Esophagus squamous epithelium (tissue), 5 donors: ENCODE measurements around the gene ATP9B. TPM values are rescaled to one million over a fixed set of nuclear protein-coding genes. Genes with fewer than 3 reads are reported as not detected.

Source experiments
- DNase-seq: peaks from one replicate; lab custom pipeline; 2025; lab: John Stamatoyannopoulos, UW
- H3K27ac ChIP-seq, 4 donors: fragments of 200-600 bp; sonication (generic); one replicate each; pipeline ENCODE4 v1.5.1; 2016 to 2019; ENCODE audit warnings: mild to moderate bottlenecking in 1 of 4
- H3K27me3 ChIP-seq, 4 donors: fragments of 200-600 bp; sonication (generic); 1 replicate in 3 of 4; 2 replicates in 1 of 4; pipeline versions ENCODE4 v1.5.1 to v1.6.0; 2017 to 2021; ENCODE audit warnings: antibody characterized with exemption in 1 of 4
- H3K36me3 ChIP-seq, 3 donors: fragments of 200-600 bp; sonication (generic); one replicate each; pipeline ENCODE4 v1.5.1; 2016 to 2019
- H3K4me1 ChIP-seq, 3 donors: fragments of 200-600 bp; sonication (generic); one replicate each; pipeline ENCODE4 v1.5.1; 2017 to 2019
- H3K4me3 ChIP-seq, 4 donors: fragments of 200-600 bp; sonication (generic); 1 replicate in 3 of 4; 2 replicates in 1 of 4; pipeline ENCODE4 v1.5.1; 2016 to 2019; ENCODE audit warnings: mild to moderate bottlenecking in 2 of 4, moderate library complexity in 1 of 4
- H3K9me3 ChIP-seq, 3 donors: fragments of 200-600 bp; sonication (generic); one replicate each; pipeline ENCODE4 v1.5.1; 2016 to 2019
- POLR2A ChIP-seq, 4 donors: fragments of 450-650 bp; IDR thresholded peaks; one replicate each; pipeline ENCODE4 v1.6.1; 2017; ENCODE audit warnings: antibody characterized with exemption in 4 of 4, mild to moderate bottlenecking in 4 of 4, moderate library complexity in 3 of 4
- WGBS, 2 donors: methylation state at CpG; one replicate each; pipeline ENCODE4 v1.1.5; 2018; 5-methylcytosine and 5-hydroxymethylcytosine counted together
- intact Hi-C: fragments of 100-400 bp; cut with DNase I; formaldehyde crosslinking; loops from one replicate; pipeline ENCODE4 v1.15.0; 2022
- total RNA-seq, 4 donors: library from RNA; depleted of rRNA; stranded (reverse); fragments of >200 nt; gene quantifications; one replicate each; pipeline ENCODE4 v1.1.0, GENCODE V29; 2016
- TF ChIP-seq, protein P1 (sequence below), 6 experiments: fragments of 450-650 bp in 4 of 6; fragments of 200-600 bp in 2 of 6; sonication (generic) in 2 of 6; IDR thresholded peaks; one replicate each; pipeline ENCODE4 v1.5.1; 2016 to 2019; ENCODE audit warnings: antibody characterized with exemption in 6 of 6, mild to moderate bottlenecking in 4 of 6, moderate library complexity in 4 of 6
- donor health status: DM: yes; HTN: yes; CAD: no.

The ATP9B gene
- total RNA-seq, 4 donors from 2014 or later = 12.9 to 46.7 (median 22.0) TPM

GRCh38 chr18:79353267-79353666 lies 284.1 kb downstream of the ATP9B start:
- H3K27ac ChIP-seq = no peak overlapping the region
- no peaks in the 10 kb centered on the region for H3K9me3 ChIP-seq
- no peaks in the 10 kb centered on the region for H3K27me3 ChIP-seq
- DNase-seq = no peak
- intact Hi-C loops = no loop called here
- TF ChIP-seq, protein P1, sequence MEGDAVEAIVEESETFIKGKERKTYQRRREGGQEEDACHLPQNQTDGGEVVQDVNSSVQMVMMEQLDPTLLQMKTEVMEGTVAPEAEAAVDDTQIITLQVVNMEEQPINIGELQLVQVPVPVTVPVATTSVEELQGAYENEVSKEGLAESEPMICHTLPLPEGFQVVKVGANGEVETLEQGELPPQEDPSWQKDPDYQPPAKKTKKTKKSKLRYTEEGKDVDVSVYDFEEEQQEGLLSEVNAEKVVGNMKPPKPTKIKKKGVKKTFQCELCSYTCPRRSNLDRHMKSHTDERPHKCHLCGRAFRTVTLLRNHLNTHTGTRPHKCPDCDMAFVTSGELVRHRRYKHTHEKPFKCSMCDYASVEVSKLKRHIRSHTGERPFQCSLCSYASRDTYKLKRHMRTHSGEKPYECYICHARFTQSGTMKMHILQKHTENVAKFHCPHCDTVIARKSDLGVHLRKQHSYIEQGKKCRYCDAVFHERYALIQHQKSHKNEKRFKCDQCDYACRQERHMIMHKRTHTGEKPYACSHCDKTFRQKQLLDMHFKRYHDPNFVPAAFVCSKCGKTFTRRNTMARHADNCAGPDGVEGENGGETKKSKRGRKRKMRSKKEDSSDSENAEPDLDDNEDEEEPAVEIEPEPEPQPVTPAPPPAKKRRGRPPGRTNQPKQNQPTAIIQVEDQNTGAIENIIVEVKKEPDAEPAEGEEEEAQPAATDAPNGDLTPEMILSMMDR (IDR thresholded peaks at IDR 0.05) = no peak
- TF ChIP-seq POLR2A (IDR thresholded peaks at IDR 0.05) = no peak
- no peaks in the 10 kb centered on the region for H3K4me1 ChIP-seq
- WGBS, 2 donors = 90 to 96% methylated on average over 10 to 14 of the region's 17 CpGs
- H3K4me3 ChIP-seq = no peak overlapping the region
- H3K36me3 ChIP-seq = peaks cover 0 to 61% (median 6%) of the 10 kb centered on the region in 3 donors

DNA sequence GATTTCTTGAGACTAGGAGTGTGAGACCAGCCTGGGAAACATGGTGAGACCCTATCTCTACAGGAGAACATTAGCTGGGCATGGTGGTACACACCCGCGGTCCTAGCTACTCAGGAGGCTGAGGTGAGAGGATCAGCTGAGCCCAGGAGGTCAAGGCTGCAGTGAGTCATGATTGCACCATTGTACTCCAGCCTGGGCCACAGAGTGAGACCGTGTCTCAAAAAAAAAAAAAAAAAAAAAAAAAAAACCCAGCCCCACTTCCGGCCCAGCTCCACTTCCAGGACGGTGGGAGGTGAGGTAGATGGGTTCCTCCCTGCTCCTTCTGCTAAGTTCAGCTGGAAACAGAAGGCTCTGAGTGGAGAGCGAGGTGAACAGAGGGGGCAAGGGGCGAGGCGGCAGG lies 285.2 kb downstream of the ATP9B start:
- H3K4me3 ChIP-seq = no peak overlapping the region
- no peak for DNase-seq
- no peak overlapping the region for H3K27ac ChIP-seq
- no peaks in the 10 kb centered on the region for H3K27me3 ChIP-seq
- TF ChIP-seq, protein P1 (IDR thresholded peaks at IDR 0.05) = no peak
- no peak for TF ChIP-seq POLR2A (IDR thresholded peaks at IDR 0.05)
- H3K4me1 ChIP-seq = no peaks in the 10 kb centered on the region
- 87 to 90% methylated on average over 4 to 5 of the region's 8 CpGs for WGBS, 2 donors
- H3K9me3 ChIP-seq = no peaks in the 10 kb centered on the region
- H3K36me3 ChIP-seq = peaks cover 0 to 58% (median 6%) of the 10 kb centered on the region in 3 donors
- intact Hi-C loops = no loop called here

GRCh38 chr18:79355433-79356335 lies 286.5 kb downstream of the ATP9B start:
- DNase-seq = no peak
- WGBS, 2 donors = 80 to 87% methylated on average over 26 of the region's 26 CpGs

GRCh38 chr18:79356435-79356834 lies 287.2 kb downstream of the ATP9B start:
- H3K36me3 ChIP-seq = peaks cover 0 to 59% (median 0%) of the 10 kb centered on the region in 3 donors
- TF ChIP-seq, protein P1 (IDR thresholded peaks at IDR 0.05) = no peak
- TF ChIP-seq POLR2A (IDR thresholded peaks at IDR 0.05) = no peak
- no peaks in the 10 kb centered on the region for H3K27me3 ChIP-seq
- intact Hi-C loops = no loop called here
- no peak overlapping the region for H3K4me3 ChIP-seq
- H3K27ac ChIP-seq = no peak overlapping the region
- 89 to 95% methylated on average over 4 to 5 of the region's 5 CpGs for WGBS, 2 donors
- H3K4me1 ChIP-seq = no peaks in the 10 kb centered on the region
- no peak for DNase-seq
- no peaks in the 10 kb centered on the region for H3K9me3 ChIP-seq

More at GRCh38 chr18:79355433-79356335, 286.5 kb downstream of the ATP9B start:
- TF ChIP-seq POLR2A (IDR thresholded peaks at IDR 0.05) = no peak
- TF ChIP-seq, protein P1 (IDR thresholded peaks at IDR 0.05) = no peak
- peaks cover 0 to 59% (median 0%) of the 10 kb centered on the region in 3 donors for H3K36me3 ChIP-seq
- intact Hi-C loops = no loop called here
- no peak overlapping the region for H3K27ac ChIP-seq
- H3K27me3 ChIP-seq = no peaks in the 10 kb centered on the region
- no peak overlapping the region for H3K4me3 ChIP-seq
- no peaks in the 10 kb centered on the region for H3K9me3 ChIP-seq
- H3K4me1 ChIP-seq = no peaks in the 10 kb centered on the region

DNA sequence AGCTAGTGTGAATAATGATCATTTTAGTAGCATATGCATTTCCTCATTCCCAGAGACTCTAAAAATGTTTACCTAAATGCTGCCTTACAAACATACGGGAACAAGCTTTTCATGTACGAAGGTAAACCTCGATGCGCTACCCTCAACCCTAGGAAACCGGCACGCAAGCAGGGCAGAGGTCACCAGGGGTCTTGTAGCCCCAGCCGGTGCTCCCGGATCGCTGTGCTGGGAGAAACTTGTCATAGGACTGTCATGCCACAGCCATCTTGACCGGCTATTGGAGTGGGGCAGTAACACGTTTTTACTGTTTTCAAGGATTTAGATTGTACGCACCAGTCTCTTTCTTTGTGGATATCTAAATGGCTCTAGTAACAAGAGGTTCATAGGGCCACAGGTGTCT lies 291.7 kb downstream of the ATP9B start:
- no peaks in the 10 kb centered on the region for H3K4me1 ChIP-seq
- no peak overlapping the region for H3K27ac ChIP-seq
- H3K9me3 ChIP-seq = no peaks in the 10 kb centered on the region
- no peaks in the 10 kb centered on the region for H3K27me3 ChIP-seq
- TF ChIP-seq, protein P1 (IDR thresholded peaks at IDR 0.05) = no peak
- TF ChIP-seq POLR2A (IDR thresholded peaks at IDR 0.05) = no peak
- H3K4me3 ChIP-seq = no peak overlapping the region
- H3K36me3 ChIP-seq = peaks cover 0 to 72% (median 0%) of the 10 kb centered on the region in 3 donors
- intact Hi-C loops = no loop called here
- 94 to 97% methylated on average over 12 of the region's 12 CpGs for WGBS, 2 donors
- no peak for DNase-seq
